Ovary (tissue), 3 donors: ENCODE data around the gene NMS.

Source experiments
- CTCF ChIP-seq, 3 donors: fragments of 450-650 bp in 2 of 3; fragments of 200-600 bp in 1 of 3; IDR thresholded peaks; one replicate each; pipeline versions ENCODE4 v1.5.1 to v1.8.0; 2016 to 2022; ENCODE audit warnings: antibody characterized with exemption in 3 of 3, mild to moderate bottlenecking in 1 of 3
- EP300 ChIP-seq: sonication (generic); formaldehyde crosslinking; IDR thresholded peaks from one replicate; pipeline ENCODE4 v1.6.1; 2017; ENCODE audit warnings: antibody characterized with exemption
- POLR2A ChIP-seq: fragments of 450-650 bp; IDR thresholded peaks from one replicate; pipeline ENCODE4 v1.6.1; 2017; ENCODE audit warnings: antibody characterized with exemption, mild to moderate bottlenecking, moderate library complexity
- donor health status: DM: no; HTN: no; CAD: no.

- TF ChIP-seq CTCF (IDR thresholded peaks at IDR 0.05): no peak
- no peak for TF ChIP-seq EP300
- TF ChIP-seq POLR2A: no peak
Observed at GRCh38 chr2:100529900-100530299, 59.6 kb downstream of the NMS start.
